Measurements from ENCODE around the gene CASK.
"Not testable (repeated sequence)": the region's sequence is repeated elsewhere in the genome, so short reads cannot be mapped to it uniquely, and the experiment has no call there.

Gene CASK

GRCh38 chrX:41703574-41704029, 219.8 kb downstream of the CASK start:
- no peak for DNase-seq (ENCODE audit: low read depth in 2 of 3, low spot score in 2 of 3)

GRCh38 chrX:41695426-41695825, 227.9 kb downstream of the CASK start:
- DNase-seq (ENCODE audit: low read depth in 2 of 3, low spot score in 2 of 3): no peak

GRCh38 chrX:41693024-41693423, 230.3 kb downstream of the CASK start:
- no peak for DNase-seq (ENCODE audit: low read depth in 2 of 3, low spot score in 2 of 3)

GRCh38 chrX:41692162-41692749, 231.1 kb downstream of the CASK start:
- no peak for DNase-seq (ENCODE audit: low read depth in 2 of 3, low spot score in 2 of 3)

GRCh38 chrX:41689711-41690110, 233.6 kb downstream of the CASK start:
- DNase-seq (ENCODE audit: low read depth in 2 of 3, low spot score in 2 of 3): no peak

GRCh38 chrX:41688835-41689234, 234.5 kb downstream of the CASK start, which contains the start of gene GPR34:
Gene GPR34 (plus strand): TSS chrX:41688973. CDS start chrX:41695634, 6,661 bp downstream.
- no peak for DNase-seq (ENCODE audit: low read depth in 2 of 3, low spot score in 2 of 3)

- DNase-seq (ENCODE audit: low read depth in 2 of 3, low spot score in 2 of 3): no peak
Observed at GRCh38 chrX:41688156-41688555, 235.2 kb downstream of the CASK start.

- DNase-seq (ENCODE audit: low read depth in 2 of 3, low spot score in 2 of 3): no peak
Observed at GRCh38 chrX:41686788-41687187, 236.6 kb downstream of the CASK start.

GRCh38 chrX:41684940-41685339, 238.4 kb downstream of the CASK start:
- no peak for DNase-seq (ENCODE audit: low read depth in 2 of 3, low spot score in 2 of 3)

GRCh38 chrX:41684138-41684537, 239.2 kb downstream of the CASK start:
- DNase-seq (ENCODE audit: low read depth in 2 of 3, low spot score in 2 of 3): no peak

- no peak for DNase-seq (ENCODE audit: low read depth in 2 of 3, low spot score in 2 of 3)
Observed at GRCh38 chrX:41677183-41678060, 245.9 kb downstream of the CASK start.

- DNase-seq (ENCODE audit: low read depth in 2 of 3, low spot score in 2 of 3): not testable (repeated sequence)
Observed at GRCh38 chrX:41676361-41676760, 247.0 kb downstream of the CASK start.

- DNase-seq (ENCODE audit: low read depth in 2 of 3, low spot score in 2 of 3): no peak
Observed at GRCh38 chrX:41672643-41673042, 250.7 kb downstream of the CASK start.

- DNase-seq (ENCODE audit: low read depth in 2 of 3, low spot score in 2 of 3): no peak
Observed at GRCh38 chrX:41671082-41671481, 252.3 kb downstream of the CASK start.

- no peak for DNase-seq (ENCODE audit: low read depth in 2 of 3, low spot score in 2 of 3)
Observed at GRCh38 chrX:41670112-41670511, 253.2 kb downstream of the CASK start.

- DNase-seq (ENCODE audit: low read depth in 2 of 3, low spot score in 2 of 3): no peak
Observed at GRCh38 chrX:41667631-41668030, 255.7 kb downstream of the CASK start.

GRCh38 chrX:41666251-41666650, 257.1 kb downstream of the CASK start:
- DNase-seq (ENCODE audit: low read depth in 2 of 3, low spot score in 2 of 3): no peak

- DNase-seq (ENCODE audit: low read depth in 2 of 3, low spot score in 2 of 3): no peak
Observed at GRCh38 chrX:41665686-41666085, 257.7 kb downstream of the CASK start.

GRCh38 chrX:41664908-41665307, 258.4 kb downstream of the CASK start:
- DNase-seq (ENCODE audit: low read depth in 2 of 3, low spot score in 2 of 3): no peak

GRCh38 chrX:41664375-41664901, 258.9 kb downstream of the CASK start:
- no peak for DNase-seq (ENCODE audit: low read depth in 2 of 3, low spot score in 2 of 3)

- DNase-seq (ENCODE audit: low read depth in 2 of 3, low spot score in 2 of 3): no peak
Observed at GRCh38 chrX:41661366-41662095, 261.8 kb downstream of the CASK start.

- no peak for DNase-seq (ENCODE audit: low read depth in 2 of 3, low spot score in 2 of 3)
Observed at GRCh38 chrX:41655631-41656030, 267.7 kb downstream of the CASK start.
